ENCODE data around the gene LYL1.

DNA sequence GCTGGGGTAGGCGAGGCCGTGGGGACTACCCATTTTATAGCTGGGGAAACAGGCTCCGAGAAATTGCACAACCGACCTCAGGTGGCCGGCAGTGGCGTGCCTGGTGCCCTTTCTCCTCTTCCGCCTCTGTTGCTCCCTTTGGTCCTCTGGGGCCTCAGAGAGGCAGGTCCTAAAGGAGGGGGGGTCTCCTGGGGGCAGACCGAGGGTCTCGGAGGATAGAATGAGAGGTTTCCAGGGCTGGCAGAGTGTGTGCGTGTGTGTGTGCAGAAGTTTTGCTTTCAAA is 36.2 kb upstream of the LYL1 start:
- no peak for TF ChIP-seq EZH2 (IDR thresholded peaks at IDR 0.05; ENCODE audit: borderline replicate concordance, insufficient read depth, low read length, poor library complexity, severe bottlenecking)
- TF ChIP-seq, protein P1, sequence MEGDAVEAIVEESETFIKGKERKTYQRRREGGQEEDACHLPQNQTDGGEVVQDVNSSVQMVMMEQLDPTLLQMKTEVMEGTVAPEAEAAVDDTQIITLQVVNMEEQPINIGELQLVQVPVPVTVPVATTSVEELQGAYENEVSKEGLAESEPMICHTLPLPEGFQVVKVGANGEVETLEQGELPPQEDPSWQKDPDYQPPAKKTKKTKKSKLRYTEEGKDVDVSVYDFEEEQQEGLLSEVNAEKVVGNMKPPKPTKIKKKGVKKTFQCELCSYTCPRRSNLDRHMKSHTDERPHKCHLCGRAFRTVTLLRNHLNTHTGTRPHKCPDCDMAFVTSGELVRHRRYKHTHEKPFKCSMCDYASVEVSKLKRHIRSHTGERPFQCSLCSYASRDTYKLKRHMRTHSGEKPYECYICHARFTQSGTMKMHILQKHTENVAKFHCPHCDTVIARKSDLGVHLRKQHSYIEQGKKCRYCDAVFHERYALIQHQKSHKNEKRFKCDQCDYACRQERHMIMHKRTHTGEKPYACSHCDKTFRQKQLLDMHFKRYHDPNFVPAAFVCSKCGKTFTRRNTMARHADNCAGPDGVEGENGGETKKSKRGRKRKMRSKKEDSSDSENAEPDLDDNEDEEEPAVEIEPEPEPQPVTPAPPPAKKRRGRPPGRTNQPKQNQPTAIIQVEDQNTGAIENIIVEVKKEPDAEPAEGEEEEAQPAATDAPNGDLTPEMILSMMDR (IDR thresholded peaks at IDR 0.05; ENCODE audit: poor library complexity, severe bottlenecking), result no peak
